ENCODE measurements around the gene PIK3R2.
A peak's percentile ranks its signal among the peaks of the same experiment; 100 is the strongest.

Gene PIK3R2

DNA sequence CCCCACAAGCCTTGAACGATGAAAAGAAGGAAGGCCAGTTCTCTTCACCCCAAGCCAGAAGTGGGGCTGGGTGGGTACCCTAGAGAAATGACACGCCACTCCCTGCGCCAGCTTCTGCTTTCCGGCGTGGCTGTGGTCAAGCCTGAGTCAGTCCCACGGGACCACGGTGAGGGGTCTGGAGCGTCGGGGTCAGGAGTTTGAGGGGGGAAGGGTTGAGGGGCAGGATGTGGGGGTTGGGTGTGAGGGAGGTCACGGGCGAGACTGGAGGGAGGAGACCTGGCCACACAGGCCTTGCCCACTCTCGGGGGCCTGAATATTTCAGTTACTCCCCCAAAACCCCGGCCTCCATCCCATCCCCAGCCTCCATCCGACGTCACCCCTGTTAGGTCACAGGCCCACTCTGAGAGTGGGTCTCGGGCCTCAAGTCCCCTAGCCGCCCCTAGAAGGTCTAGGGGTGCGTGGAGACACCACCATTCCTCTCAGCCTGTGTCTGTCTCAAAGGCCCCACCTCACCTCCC is 20.1 kb downstream of the PIK3R2 start:
- in situ Hi-C loops (cut with HindIII; ENCODE audit: low pct_unique_long_range_greater_than_20kb, low sequenced_read_pairs): no loop called here
- TF ChIP-seq JUND (IDR thresholded peaks at IDR 0.05; ENCODE audit: low read depth): no peak
- no peak for DNase-seq (ENCODE audit: low read depth in 1 of 2, low spot score in 1 of 2)

DNA sequence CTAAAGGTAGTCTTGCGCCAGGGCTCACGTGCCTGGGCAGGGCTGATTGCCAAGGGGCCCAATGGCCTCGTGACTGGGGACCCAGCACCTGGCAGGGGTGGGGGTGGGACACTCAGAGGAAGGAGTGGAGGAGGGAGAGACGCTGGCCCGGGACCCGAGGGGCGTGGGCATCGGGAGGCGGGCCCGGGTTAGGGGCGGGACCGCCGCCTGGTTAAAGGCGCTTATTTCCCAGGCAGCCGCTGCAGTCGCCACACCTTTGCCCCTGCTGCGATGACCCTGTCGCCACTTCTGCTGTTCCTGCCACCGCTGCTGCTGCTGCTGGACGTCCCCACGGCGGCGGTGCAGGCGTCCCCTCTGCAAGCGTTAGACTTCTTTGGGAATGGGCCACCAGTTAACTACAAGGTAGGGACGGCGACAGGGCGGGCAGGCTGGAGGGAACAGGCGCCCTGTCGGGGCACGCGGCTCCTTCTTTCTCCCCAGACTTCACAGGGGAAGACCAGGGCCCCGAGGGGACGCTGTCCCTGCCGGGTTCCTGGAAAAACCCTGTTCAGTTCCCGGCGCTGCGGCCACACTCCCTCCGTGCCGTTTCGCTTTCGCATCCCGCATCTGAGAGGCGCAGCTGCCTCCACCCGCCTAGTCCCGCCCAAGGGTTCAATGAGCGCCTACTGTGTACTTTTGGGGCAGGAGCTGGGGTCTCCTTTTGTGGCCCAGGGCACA is 20.8 kb downstream of the PIK3R2 start, which contains the start of gene IFI30:
Gene IFI30, plus strand, starts transcription at position 242 of the 717 bp plus-strand sequence. Its CDS starts 29 bp downstream, at position 271.
- TF ChIP-seq JUND (IDR thresholded peaks at IDR 0.05; ENCODE audit: low read depth): no peak
- peak; percentile 49 to 76 for DNase-seq (ENCODE audit: low read depth in 1 of 2, low spot score in 1 of 2)
- in situ Hi-C loops (cut with HindIII; ENCODE audit: low pct_unique_long_range_greater_than_20kb, low sequenced_read_pairs): no loop called here

DNA sequence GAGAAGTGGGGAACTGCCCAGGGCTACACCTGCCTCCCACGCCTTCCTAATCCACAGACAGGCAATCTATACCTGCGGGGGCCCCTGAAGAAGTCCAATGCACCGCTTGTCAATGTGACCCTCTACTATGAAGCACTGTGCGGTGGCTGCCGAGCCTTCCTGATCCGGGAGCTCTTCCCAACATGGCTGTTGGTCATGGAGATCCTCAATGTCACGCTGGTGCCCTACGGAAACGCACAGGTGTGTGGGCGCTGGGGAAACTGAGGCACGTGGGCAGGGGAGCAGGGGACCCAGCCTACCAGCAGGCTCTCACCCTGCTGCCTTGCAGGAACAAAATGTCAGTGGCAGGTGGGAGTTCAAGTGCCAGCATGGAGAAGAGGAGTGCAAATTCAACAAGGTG is 22.0 kb downstream of the PIK3R2 start:
- DNase-seq (ENCODE audit: low read depth in 1 of 2, low spot score in 1 of 2): no peak
- in situ Hi-C loops (cut with HindIII; ENCODE audit: low pct_unique_long_range_greater_than_20kb, low sequenced_read_pairs): no loop called here
- no peak for TF ChIP-seq JUND (IDR thresholded peaks at IDR 0.05; ENCODE audit: low read depth)

DNA sequence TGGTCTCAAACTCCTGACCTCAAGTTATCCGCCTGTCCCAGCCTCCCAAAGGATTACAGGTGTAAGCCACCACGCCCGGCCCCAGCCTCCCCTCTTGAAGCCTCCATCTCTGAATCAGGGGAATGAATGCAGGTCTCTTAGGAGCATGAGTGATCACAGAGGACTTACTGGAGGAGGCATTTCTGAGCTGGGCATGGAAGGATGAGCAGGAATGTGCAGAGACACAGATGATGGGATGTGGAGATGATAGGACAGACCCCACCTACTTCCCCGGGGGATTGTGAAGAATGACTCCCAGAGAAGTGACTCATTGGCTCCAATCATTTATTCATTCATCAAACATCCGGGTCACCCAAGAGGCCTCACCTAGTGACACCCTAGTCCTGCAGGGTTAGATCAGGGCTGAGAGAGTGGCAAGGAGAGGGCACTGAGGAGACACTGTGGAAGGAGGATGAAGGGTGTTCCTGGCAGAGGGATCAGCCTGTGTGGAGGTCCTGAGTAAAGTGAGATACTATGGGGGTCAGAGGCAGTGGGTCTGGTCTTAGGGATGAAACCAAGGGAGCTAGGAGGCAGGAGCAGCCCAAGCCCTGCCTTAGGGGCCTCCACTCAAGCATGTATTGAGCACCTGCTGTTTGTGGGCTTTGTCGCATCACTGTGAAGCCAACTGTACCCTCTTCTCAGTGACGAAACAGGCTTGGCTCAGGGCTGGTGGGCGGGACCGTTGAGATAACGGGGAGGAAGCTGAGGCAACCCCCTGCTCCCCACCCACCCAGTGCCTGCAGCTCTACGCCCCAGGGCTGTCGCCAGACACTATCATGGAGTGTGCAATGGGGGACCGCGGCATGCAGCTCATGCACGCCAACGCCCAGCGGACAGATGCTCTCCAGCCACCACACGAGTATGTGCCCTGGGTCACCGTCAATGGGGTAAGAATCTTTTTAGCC is 23.7 kb downstream of the PIK3R2 start:
- TF ChIP-seq JUND (IDR thresholded peaks at IDR 0.05; ENCODE audit: low read depth): no peak
- in situ Hi-C loops (cut with HindIII; ENCODE audit: low pct_unique_long_range_greater_than_20kb, low sequenced_read_pairs): no loop called here
- no peak for DNase-seq (ENCODE audit: low read depth in 1 of 2, low spot score in 1 of 2)

DNA sequence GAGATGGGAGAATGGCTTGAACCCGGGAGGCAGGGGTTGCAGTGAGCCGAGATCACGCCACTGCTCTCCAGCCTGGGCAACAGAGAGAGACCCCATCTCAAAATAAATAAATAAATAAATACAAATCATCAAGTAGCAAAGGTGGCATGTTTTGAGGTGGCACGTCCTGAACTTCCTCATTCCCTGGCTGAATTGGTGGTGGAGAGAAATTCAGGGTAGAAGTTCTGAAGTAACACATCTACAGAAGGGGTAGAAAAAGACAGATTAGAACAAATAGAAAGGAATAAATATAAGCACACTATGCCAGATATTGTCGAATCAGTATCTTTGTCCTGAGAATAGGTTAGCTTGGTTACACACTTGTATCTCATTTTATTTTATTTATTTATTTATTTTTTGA is 27.0 kb downstream of the PIK3R2 start:
- in situ Hi-C loops (cut with HindIII; ENCODE audit: low pct_unique_long_range_greater_than_20kb, low sequenced_read_pairs): no loop called here
- no peak for TF ChIP-seq JUND (IDR thresholded peaks at IDR 0.05; ENCODE audit: low read depth)
- DNase-seq (ENCODE audit: low read depth in 1 of 2, low spot score in 1 of 2): no peak

DNA sequence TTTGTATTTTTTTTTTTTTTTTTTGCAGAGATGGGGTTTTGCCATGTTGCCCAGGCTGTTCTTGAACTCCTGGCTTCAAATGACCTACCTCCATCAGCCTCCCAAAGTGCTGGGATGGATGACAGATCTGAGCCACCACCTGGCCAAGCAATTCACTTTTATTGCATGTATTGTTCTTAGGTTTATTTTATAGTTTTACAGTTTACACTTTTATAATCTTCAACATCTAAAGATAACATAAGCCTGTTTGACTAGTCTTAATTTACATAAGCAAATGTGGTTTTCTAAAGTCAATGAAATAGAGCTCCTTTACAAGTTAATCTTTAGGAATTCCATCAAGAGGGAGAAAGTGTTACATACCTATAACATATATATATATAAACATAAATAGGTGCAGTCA is 30.6 kb downstream of the PIK3R2 start:
- in situ Hi-C loops (cut with HindIII; ENCODE audit: low pct_unique_long_range_greater_than_20kb, low sequenced_read_pairs): no loop called here
- DNase-seq (ENCODE audit: low read depth in 1 of 2, low spot score in 1 of 2): peak in 1 of 2 experiments; percentile 71
- no peak for TF ChIP-seq JUND (IDR thresholded peaks at IDR 0.05; ENCODE audit: low read depth)

DNA sequence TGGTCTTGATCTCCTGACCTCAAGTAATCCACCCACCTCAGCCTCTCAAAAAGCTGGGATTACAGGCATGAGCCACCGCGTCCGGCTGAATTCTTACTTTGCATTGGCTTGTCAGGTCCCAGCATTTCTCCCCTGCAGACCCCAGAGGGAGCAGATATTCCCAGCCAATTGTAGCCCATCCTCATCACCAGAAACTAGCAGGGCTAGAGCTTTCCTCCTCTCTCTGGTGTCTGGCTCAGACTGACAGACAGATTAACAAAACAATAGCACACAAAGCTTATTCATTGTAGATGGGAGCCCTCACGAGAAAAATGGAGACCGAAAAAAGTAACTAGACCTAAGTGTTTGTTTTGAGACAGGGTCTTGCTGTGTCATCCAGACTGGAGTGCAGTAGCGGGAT is 32.6 kb downstream of the PIK3R2 start:
- in situ Hi-C loops (cut with HindIII; ENCODE audit: low pct_unique_long_range_greater_than_20kb, low sequenced_read_pairs): no loop called here

DNA sequence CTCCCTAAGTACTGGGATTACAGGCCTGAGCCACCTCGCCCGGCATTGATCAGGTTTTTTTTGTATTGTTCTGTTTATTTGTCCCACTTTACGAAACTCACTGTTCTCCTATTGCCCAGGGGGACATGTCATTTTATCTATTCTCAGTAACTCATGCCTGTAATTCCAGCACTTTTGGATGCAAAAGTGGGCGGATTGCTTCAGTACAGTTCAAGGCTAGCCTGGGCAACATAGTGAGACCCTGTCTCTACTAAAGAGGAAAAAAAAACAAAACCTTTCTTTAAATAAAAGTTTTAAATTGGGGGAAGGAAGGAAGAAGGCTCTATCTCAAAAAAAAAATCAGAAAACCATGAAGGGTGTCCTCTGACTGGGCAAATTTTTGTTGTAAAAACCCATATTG is 37.3 kb downstream of the PIK3R2 start:
- in situ Hi-C loops (cut with HindIII; ENCODE audit: low pct_unique_long_range_greater_than_20kb, low sequenced_read_pairs): no loop called here

More for the DNA sequence above, 32.6 kb downstream of the PIK3R2 start:
- no peak for TF ChIP-seq JUND (IDR thresholded peaks at IDR 0.05; ENCODE audit: low read depth)
- DNase-seq (ENCODE audit: low read depth in 1 of 2, low spot score in 1 of 2): no peak

DNA sequence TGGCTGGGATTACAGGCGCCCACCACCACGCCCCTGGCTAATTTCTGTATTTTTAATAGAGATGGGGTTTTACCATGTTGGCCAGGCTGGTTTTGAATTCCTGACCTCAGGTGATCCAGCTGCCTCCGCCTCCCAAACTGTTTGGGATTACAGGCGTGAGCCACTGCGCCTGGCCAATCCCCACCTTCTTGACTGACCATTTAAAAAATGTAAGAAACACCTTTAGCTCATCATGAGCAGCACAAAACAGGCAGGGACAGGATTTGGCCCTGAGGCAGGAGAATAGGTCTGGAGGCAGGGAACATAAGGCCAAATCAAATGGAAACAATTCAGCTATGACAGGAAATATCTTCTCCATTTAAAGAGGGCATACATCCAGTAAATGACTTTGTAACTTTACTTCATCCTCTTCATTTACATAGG is 38.7 kb downstream of the PIK3R2 start:
- TF ChIP-seq JUND (IDR thresholded peaks at IDR 0.05; ENCODE audit: low read depth): no peak
- DNase-seq (ENCODE audit: low read depth in 1 of 2, low spot score in 1 of 2): peak in 1 of 2 experiments; percentile 63
- in situ Hi-C loops (cut with HindIII; ENCODE audit: low pct_unique_long_range_greater_than_20kb, low sequenced_read_pairs): no loop called here

More for the DNA sequence above, 37.3 kb downstream of the PIK3R2 start:
- no peak for TF ChIP-seq JUND (IDR thresholded peaks at IDR 0.05; ENCODE audit: low read depth)
- DNase-seq (ENCODE audit: low read depth in 1 of 2, low spot score in 1 of 2): no peak

DNA sequence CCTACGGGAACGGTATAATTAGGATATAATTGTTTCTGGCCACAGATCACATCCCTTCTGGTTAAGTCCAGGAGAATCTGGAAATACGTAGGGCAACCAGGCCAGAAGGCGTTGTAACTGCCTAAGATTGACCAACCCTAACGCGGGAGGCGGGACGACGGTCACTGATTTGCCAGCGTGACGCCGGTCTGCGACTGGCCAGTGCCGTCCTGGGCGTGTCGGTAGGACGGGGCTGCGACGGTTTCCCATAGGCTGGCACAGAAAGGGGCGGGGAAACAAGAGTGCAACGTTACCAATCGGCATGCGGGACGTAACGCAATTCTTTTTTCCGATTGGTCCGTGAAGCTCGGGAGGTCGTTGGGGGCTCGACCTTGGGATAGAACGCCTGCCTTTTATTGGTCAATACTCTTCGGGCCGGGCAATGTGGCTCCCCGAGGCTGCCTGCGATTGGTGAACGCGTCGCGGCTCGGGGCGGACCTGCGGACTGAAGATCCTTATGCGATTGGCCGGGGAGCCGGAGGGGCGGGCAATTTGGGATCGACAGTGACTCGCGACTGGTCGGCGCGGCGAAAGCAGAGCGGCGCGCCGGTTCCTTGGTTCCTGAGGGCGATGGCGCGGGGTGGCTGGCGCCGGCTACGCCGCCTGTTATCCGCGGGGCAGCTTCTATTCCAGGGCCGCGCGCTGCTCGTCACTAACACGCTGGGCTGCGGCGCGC is 39.9 kb downstream of the PIK3R2 start, which contains the start of gene MPV17L2:
Gene MPV17L2, plus strand, starts transcription at position 546 of the 715 bp plus-strand sequence. Its CDS starts 64 bp downstream, at position 610.
- peak; percentile 71 to 99 for DNase-seq (ENCODE audit: low read depth in 1 of 2, low spot score in 1 of 2)
- no peak for TF ChIP-seq JUND (IDR thresholded peaks at IDR 0.05; ENCODE audit: low read depth)
- in situ Hi-C loops (cut with HindIII; ENCODE audit: low pct_unique_long_range_greater_than_20kb, low sequenced_read_pairs): no loop called here

DNA sequence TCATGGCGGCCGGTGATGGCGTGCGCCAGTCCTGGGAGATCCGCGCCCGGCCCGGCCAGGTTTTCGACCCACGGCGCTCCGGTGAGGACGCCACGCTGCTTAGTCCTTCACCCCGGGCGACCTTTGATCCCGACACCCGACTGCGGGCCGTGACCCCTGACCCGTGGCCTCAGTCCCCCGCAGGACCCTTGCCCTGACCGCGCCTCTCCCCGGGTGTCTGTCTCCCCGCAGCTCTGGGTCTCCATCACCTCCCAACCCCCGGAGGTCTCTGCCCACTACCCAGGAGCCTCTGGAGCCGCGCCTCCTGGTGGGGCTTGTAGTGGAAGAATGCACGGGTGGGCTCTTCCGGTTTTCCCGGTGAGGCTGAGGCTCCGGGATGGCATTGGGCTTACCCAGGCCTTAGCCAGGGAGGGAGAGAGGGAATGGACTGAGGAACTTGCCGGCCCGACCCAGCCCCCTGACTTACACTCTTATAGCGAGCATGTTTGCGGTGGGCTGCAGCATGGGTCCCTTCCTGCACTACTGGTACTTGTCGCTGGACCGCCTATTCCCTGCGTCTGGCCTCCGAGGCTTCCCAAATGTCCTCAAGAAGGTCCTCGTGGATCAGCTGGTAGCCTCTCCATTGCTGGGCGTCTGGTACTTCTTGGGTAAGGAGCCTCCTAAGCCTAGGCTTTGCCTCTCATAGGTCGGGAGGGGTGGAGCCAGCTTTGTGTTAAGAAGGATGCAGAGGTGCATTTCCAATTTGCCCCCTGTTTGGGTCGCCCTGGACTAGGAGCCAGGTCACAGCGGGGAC is 40.6 kb downstream of the PIK3R2 start:
- TF ChIP-seq JUND (IDR thresholded peaks at IDR 0.05; ENCODE audit: low read depth): no peak
- in situ Hi-C loops (cut with HindIII; ENCODE audit: low pct_unique_long_range_greater_than_20kb, low sequenced_read_pairs): no loop called here
- DNase-seq (ENCODE audit: low read depth in 1 of 2, low spot score in 1 of 2): no peak

Data from T47D (cell line).